Measurements from ENCODE around the gene BTBD19. TPM values are rescaled to one million over a fixed set of nuclear protein-coding genes. Genes with fewer than 3 reads are reported as not detected.
A peak's percentile ranks its signal among the peaks of the same experiment; 100 is the strongest.

BTBD19 gene
- total RNA-seq, 1 experiment from 2014 or later: 11.6 TPM

DNA sequence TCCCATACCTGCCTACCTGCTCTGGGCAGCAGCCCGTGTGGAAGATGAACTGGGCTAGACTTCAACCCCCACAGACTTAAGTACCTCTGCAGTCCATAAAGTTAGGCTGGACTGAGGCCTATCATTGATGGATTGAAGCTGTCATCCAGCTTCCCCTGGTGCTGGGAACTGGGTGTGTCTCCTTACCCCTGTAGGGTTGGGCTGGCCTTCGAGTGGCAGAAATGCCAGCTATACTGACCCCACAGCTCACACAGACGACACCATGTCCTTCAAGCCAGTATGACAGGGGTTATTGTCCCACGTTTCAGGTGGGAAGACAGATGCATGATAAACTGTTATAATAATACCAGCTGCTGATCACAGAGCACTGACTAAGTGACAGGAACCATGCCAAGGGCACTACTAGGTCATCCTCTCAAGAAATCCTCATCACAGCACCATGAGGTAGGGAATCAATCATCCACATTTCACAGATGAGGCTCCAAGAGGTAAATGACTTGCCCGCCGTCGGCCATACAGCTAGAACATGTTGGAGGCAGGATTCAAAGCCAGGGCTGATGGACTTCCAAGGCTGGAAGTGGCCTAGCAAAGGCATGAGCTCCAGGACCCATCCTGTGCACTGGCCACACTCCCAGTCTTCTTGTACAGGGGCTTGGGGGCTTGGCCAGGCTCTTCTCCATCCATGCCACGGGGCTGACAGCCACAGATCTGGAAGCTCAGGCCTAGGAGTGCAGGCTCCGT lies 20.0 kb upstream of the BTBD19 start, which contains the start of gene BEST4:
BEST4 (minus strand) TSS at position 51 of the 741 bp plus-strand sequence. CDS start 465 bp downstream, outside the sequence.
- no peak for ATAC-seq
- no peaks in the 10 kb centered on the region for H3K27me3 ChIP-seq (ENCODE audit: insufficient read depth, low read length)
- no peaks in the 10 kb centered on the region for H4K20me1 ChIP-seq (ENCODE audit: insufficient read depth)
- H3K9me3 ChIP-seq (ENCODE audit: control insufficient read depth in 1 of 2, insufficient read depth in 1 of 2, low read depth in 1 of 2, low read length in 2 of 2): no peaks in the 10 kb centered on the region
- H3K9me2 ChIP-seq (ENCODE audit: insufficient read depth): no peaks in the 10 kb centered on the region
- ChIA-PET RAD21 (ENCODE audit: low non-redundant PET in 1 of 2, low total read pairs in 2 of 2, uncharacterized antibody in 2 of 2, unreplicated experiment in 2 of 2) (no interaction called here), CTCF (interaction anchor here (1.1 to 1.4 kb wide), 3 partner anchors 9 to 14 kb away, joined by 3 read pairs; partner anchors contain the start of gene PLK3), POLR2A (interaction anchor here (0.8 to 4.9 kb wide), 6 partner anchors 12 to 67 kb away, joined by 3 to 43 read pairs (median 6); partner anchors contain the start of genes DYNLT4, PLK3 and RNU5D-1)
- H3K79me2 ChIP-seq (ENCODE audit: insufficient read depth, low read length): no peaks in the 10 kb centered on the region
- TF ChIP-seq EZH2 (IDR thresholded peaks at IDR 0.05) (no peak), TCF7L2 (IDR thresholded peaks at IDR 0.05; ENCODE audit: borderline replicate concordance, extremely low read depth, insufficient read depth, insufficient read length) (no peak), EGR1 (IDR thresholded peaks at IDR 0.05; ENCODE audit: low read depth) (no peak), RAD21 (IDR thresholded peaks at IDR 0.05; ENCODE audit: low read depth) (no peak)
- TF ChIP-seq, protein P1, sequence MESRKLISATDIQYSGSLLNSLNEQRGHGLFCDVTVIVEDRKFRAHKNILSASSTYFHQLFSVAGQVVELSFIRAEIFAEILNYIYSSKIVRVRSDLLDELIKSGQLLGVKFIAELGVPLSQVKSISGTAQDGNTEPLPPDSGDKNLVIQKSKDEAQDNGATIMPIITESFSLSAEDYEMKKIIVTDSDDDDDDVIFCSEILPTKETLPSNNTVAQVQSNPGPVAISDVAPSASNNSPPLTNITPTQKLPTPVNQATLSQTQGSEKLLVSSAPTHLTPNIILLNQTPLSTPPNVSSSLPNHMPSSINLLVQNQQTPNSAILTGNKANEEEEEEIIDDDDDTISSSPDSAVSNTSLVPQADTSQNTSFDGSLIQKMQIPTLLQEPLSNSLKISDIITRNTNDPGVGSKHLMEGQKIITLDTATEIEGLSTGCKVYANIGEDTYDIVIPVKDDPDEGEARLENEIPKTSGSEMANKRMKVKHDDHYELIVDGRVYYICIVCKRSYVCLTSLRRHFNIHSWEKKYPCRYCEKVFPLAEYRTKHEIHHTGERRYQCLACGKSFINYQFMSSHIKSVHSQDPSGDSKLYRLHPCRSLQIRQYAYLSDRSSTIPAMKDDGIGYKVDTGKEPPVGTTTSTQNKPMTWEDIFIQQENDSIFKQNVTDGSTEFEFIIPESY (IDR thresholded peaks at IDR 0.05; ENCODE audit: extremely low read depth, insufficient replicate concordance, low read length): no peak
- no peak within 1 kb of the TSS for H2AFZ ChIP-seq (ENCODE audit: low read depth, low read length, poor library complexity, severe bottlenecking)
- DNase-seq (ENCODE audit: low read depth, low spot score): no peak
- H3K36me3 ChIP-seq (ENCODE audit: control insufficient read depth in 1 of 2, insufficient read depth in 2 of 2, low read length in 2 of 2): no peaks in the 10 kb centered on the region
- intact Hi-C loops (cut with micrococcal nuclease): loop anchor here (5.0 kb wide), 1 partner anchor 784 kb away; no protein-coding TSS in a partner anchor
- no TSS peak for BruUV-seq (replicated peaks)
- H3K9ac ChIP-seq (ENCODE audit: low read length): peak within 1 kb of the TSS; percentile 63; the same call in 1 of the 2 replicates
- no peak within 1 kb of the TSS for H3K27ac ChIP-seq (ENCODE audit: low read depth, low read length)
- H3K4me3 ChIP-seq (replicated peaks in 1 of 2; ENCODE audit: low read depth in 1 of 2, low read length in 2 of 2): no peak within 1 kb of the TSS
- H3K4me2 ChIP-seq (ENCODE audit: low read length): no peak within 1 kb of the TSS; the same call in 1 of the 2 replicates
- peaks cover 13 to 32% of the 10 kb centered on the region in 2 experiments for H3K4me1 ChIP-seq (ENCODE audit: control insufficient read depth in 1 of 2, insufficient read depth in 2 of 2, low read length in 2 of 2)

All from HCT116 (cell line).